H1 (cell line): Measurements from ENCODE around the gene ATP9B. TPM values are rescaled to one million over a fixed set of nuclear protein-coding genes. Genes with fewer than 3 reads are reported as not detected.

Source experiments
- CTCF ChIA-PET: fragments of 300-600 bp; sonication (Branson Sonifier 250); formaldehyde crosslinking; loops from one replicate; lab custom pipeline; 2021; ENCODE audit not compliant: partially characterized antibody; lab: Charles Lee
- POLR2A ChIA-PET: fragments of 300-600 bp; sonication (Branson Sonifier 250); formaldehyde crosslinking; loops from one replicate; lab custom pipeline; 2021; ENCODE audit warnings: inconsistent platforms; ENCODE audit not compliant: partially characterized antibody; lab: Charles Lee
- DNase-seq, 2 experiments: peaks; one replicate each; pipeline versions ENCODE4 v3.0.0 to v3.0.0-alpha.2; 2010 to 2022; ENCODE audit warnings: low spot score in 2 of 2, low read depth in 1 of 2, mixed read lengths in 1 of 2
- FAIRE-seq: peaks from 2 replicates; lab custom pipeline; 2011; peaks lifted over from hg19 to GRCh38; lab: Jason Lieb, UNC
- H2AFZ ChIP-seq: 2 replicates; pipeline ENCODE4 v1.8.1; 2012; ENCODE audit warnings: low read length, inconsistent platforms
- H2AK5ac ChIP-seq: 2 replicates; pipeline ENCODE4 v1.6.1; 2013; ENCODE audit warnings: low read depth, low read length
- H2BK120ac ChIP-seq: replicated peaks from 2 replicates; pipeline ENCODE3; 2013; ENCODE audit warnings: low read depth, low read length, inconsistent platforms
- H2BK12ac ChIP-seq: 2 replicates; pipeline ENCODE4 v1.6.1; 2013; ENCODE audit warnings: low read depth, low read length
- H2BK15ac ChIP-seq: 2 replicates; pipeline ENCODE4 v1.6.1; 2013; ENCODE audit warnings: low read length
- H2BK20ac ChIP-seq: 2 replicates; pipeline ENCODE4 v1.6.1; 2013; ENCODE audit warnings: low read length
- H2BK5ac ChIP-seq: 2 replicates; pipeline ENCODE4 v1.6.1; 2013; ENCODE audit warnings: low read depth, low read length
- H3K14ac ChIP-seq: 2 replicates; pipeline ENCODE4 v1.6.1; 2013; ENCODE audit warnings: inconsistent platforms; ENCODE audit not compliant: insufficient read length
- H3K18ac ChIP-seq: 2 replicates; pipeline ENCODE4 v1.6.1; 2013; ENCODE audit warnings: low read length; ENCODE audit errors: extremely low read depth
- H3K23ac ChIP-seq: 2 replicates; pipeline ENCODE4 v1.6.1; 2013; ENCODE audit warnings: inconsistent platforms; ENCODE audit not compliant: insufficient read length
- H3K23me2 ChIP-seq: 2 replicates; pipeline ENCODE4 v1.6.1; 2013; ENCODE audit warnings: low read depth, low read length
- H3K27ac ChIP-seq: 2 replicates; pipeline ENCODE4 v1.6.1; 2011; ENCODE audit warnings: low read depth, low read length, inconsistent platforms
- H3K27me3 ChIP-seq, 4 experiments: replicated peaks in 1 of 4; 1 replicate in 1 of 4; 2 replicates in 3 of 4; pipeline versions ENCODE4 v1.6.1 to v1.8.1; 2011 to 2013; ENCODE audit warnings: low read length in 3 of 4, mild to moderate bottlenecking in 3 of 4, inconsistent platforms in 2 of 4, mixed read lengths in 2 of 4, moderate library complexity in 1 of 4; ENCODE audit not compliant: control insufficient read depth in 3 of 4, insufficient read depth in 3 of 4; ENCODE audit errors: extremely low read depth in 1 of 4
- H3K36me3 ChIP-seq, 4 experiments: 2 replicates each; pipeline versions ENCODE4 v1.6.1 to v1.8.1; 2011 to 2013; ENCODE audit warnings: mild to moderate bottlenecking in 4 of 4, low read length in 3 of 4, moderate library complexity in 2 of 4, control low read depth in 1 of 4, inconsistent platforms in 1 of 4; ENCODE audit not compliant: insufficient read depth in 4 of 4, control insufficient read depth in 2 of 4
- H3K4ac ChIP-seq: replicated peaks from 2 replicates; pipeline ENCODE3; 2013; ENCODE audit warnings: low read length, low read depth, mixed read lengths, inconsistent platforms; ENCODE audit not compliant: insufficient read length
- H3K4me1 ChIP-seq, 4 experiments: replicated peaks in 1 of 4; 1 replicate in 1 of 4; 2 replicates in 3 of 4; pipeline versions ENCODE4 v1.6.1 to v1.8.1; 2011 to 2013; ENCODE audit warnings: low read length in 3 of 4, inconsistent platforms in 2 of 4, mixed read lengths in 1 of 4; ENCODE audit not compliant: insufficient read depth in 4 of 4, control insufficient read depth in 3 of 4
- H3K4me2 ChIP-seq, 2 experiments: 2 replicates each; pipeline versions ENCODE4 v1.6.1 to v1.8.1; 2011 to 2013; ENCODE audit warnings: low read depth in 2 of 2, low read length in 2 of 2, control low read depth in 1 of 2, inconsistent platforms in 1 of 2, mild to moderate bottlenecking in 1 of 2; ENCODE audit not compliant: insufficient read depth in 1 of 2
- H3K4me3 ChIP-seq, 4 experiments: fragments of 200-600, 300-600 bp in 1 of 4; sonication (generic), shearing (Covaris generic), sonication (Bioruptor Twin) in 1 of 4; 2 replicates each; pipeline versions ENCODE4 v1.5.1 to v1.8.1; 2011 to 2016; ENCODE audit warnings: low read length in 4 of 4, low read depth in 3 of 4, control low read depth in 2 of 4, inconsistent platforms in 2 of 4, mild to moderate bottlenecking in 2 of 4, mixed read lengths in 1 of 4, moderate library complexity in 1 of 4; ENCODE audit not compliant: insufficient read depth in 2 of 4; ENCODE audit errors: extremely low read depth in 1 of 4
- H3K56ac ChIP-seq: replicated peaks from 2 replicates; pipeline ENCODE3; 2013; ENCODE audit warnings: low read depth, mild to moderate bottlenecking, mixed read lengths, low read length, inconsistent platforms; ENCODE audit not compliant: insufficient read length
- H3K79me1 ChIP-seq: 2 replicates; pipeline ENCODE4 v1.6.1; 2013; ENCODE audit warnings: low read depth, low read length, control low read depth
- H3K79me2 ChIP-seq, 2 experiments: 2 replicates each; pipeline versions ENCODE4 v1.6.1 to v1.8.1; 2012 to 2013; ENCODE audit warnings: low read length in 2 of 2, mild to moderate bottlenecking in 2 of 2, inconsistent platforms in 1 of 2; ENCODE audit not compliant: insufficient read depth in 2 of 2, control insufficient read depth in 1 of 2
- H3K9ac ChIP-seq, 4 experiments: replicated peaks in 1 of 4; 1 replicate in 1 of 4; 2 replicates in 3 of 4; pipeline versions ENCODE4 v1.6.1 to v1.8.1; 2011 to 2013; ENCODE audit warnings: low read depth in 3 of 4, low read length in 3 of 4, control low read depth in 2 of 4, mild to moderate bottlenecking in 2 of 4, moderate library complexity in 2 of 4, inconsistent platforms in 1 of 4; ENCODE audit errors: extremely low read depth in 1 of 4
- H3K9me3 ChIP-seq, 2 experiments: 2 replicates each; pipeline versions ENCODE4 v1.6.1 to v1.8.1; 2012 to 2013; ENCODE audit warnings: mild to moderate bottlenecking in 2 of 2, moderate library complexity in 2 of 2, control low read depth in 1 of 2, inconsistent platforms in 1 of 2, low read depth in 1 of 2, low read length in 1 of 2, mixed read lengths in 1 of 2; ENCODE audit not compliant: insufficient read depth in 2 of 2
- H4K20me1 ChIP-seq, 2 experiments: replicated peaks in 1 of 2; 2 replicates each; pipeline versions ENCODE3 to v1.8.1; 2011 to 2013; ENCODE audit warnings: inconsistent platforms in 2 of 2, low read length in 2 of 2, mild to moderate bottlenecking in 1 of 2; ENCODE audit not compliant: insufficient read depth in 2 of 2, control insufficient read depth in 1 of 2
- H4K5ac ChIP-seq: 2 replicates; pipeline ENCODE4 v1.6.1; 2013; ENCODE audit warnings: low read length, low read depth, mixed read lengths, inconsistent platforms; ENCODE audit not compliant: insufficient read length
- H4K8ac ChIP-seq: 2 replicates; pipeline ENCODE4 v1.8.0; 2013; ENCODE audit warnings: mild to moderate bottlenecking, moderate library complexity, low read length, inconsistent platforms; ENCODE audit not compliant: insufficient read depth; ENCODE audit errors: extremely low read depth
- H4K91ac ChIP-seq: replicated peaks from 2 replicates; pipeline ENCODE3; 2013; ENCODE audit warnings: low read length, mixed read lengths, inconsistent platforms; ENCODE audit not compliant: insufficient read length
- BRCA1 ChIP-seq: IDR thresholded peaks from 2 replicates; pipeline ENCODE4 v1.6.1; 2012; ENCODE audit warnings: low read depth, low read length, improper control_type of control experiment
- CHD2 ChIP-seq: IDR thresholded peaks from 2 replicates; pipeline ENCODE4 v1.6.1; 2012; ENCODE audit warnings: low read length, improper control_type of control experiment
- EZH2 ChIP-seq: fragments of 200-600 bp; sonication (generic); IDR thresholded peaks from 2 replicates; pipeline ENCODE4 v1.7.1; 2012; ENCODE audit warnings: low read depth, mild to moderate bottlenecking, moderate library complexity, low read length, inconsistent platforms; ENCODE audit not compliant: severe bottlenecking
- FOSL1 ChIP-seq: IDR thresholded peaks from 2 replicates; pipeline ENCODE4 v1.6.1; 2011; ENCODE audit warnings: mild to moderate bottlenecking, low read depth, low read length, moderate library complexity; ENCODE audit not compliant: insufficient read depth
- JUN ChIP-seq: IDR thresholded peaks from 2 replicates; pipeline ENCODE4 v1.6.1; 2011; ENCODE audit warnings: low read depth, mild to moderate bottlenecking, improper control_type of control experiment, low read length
- JUND ChIP-seq: IDR thresholded peaks from 2 replicates; pipeline ENCODE4 v1.6.1; 2011; ENCODE audit warnings: mild to moderate bottlenecking, improper control_type of control experiment, low read length
- KDM1A ChIP-seq: fragments of 200-600, 300-600 bp; sonication (generic); IDR thresholded peaks from 2 replicates; pipeline ENCODE4 v1.7.1; 2016; ENCODE audit warnings: mild to moderate bottlenecking, low read length, borderline replicate concordance
- MAX ChIP-seq: IDR thresholded peaks from 2 replicates; pipeline ENCODE4 v1.6.1; 2012; ENCODE audit warnings: inconsistent platforms
- PHF8 ChIP-seq: fragments of 200-600 bp; sonication (generic); conservative IDR thresholded peaks from 2 replicates; pipeline ENCODE4 v1.7.1; 2012; ENCODE audit warnings: low read depth, mild to moderate bottlenecking, inconsistent platforms, low read length, moderate library complexity
- RNF2 ChIP-seq: fragments of 200-900, 300-1000 bp; sonication (generic); IDR thresholded peaks from 2 replicates; pipeline ENCODE4 v1.7.1; 2016; ENCODE audit warnings: borderline replicate concordance, low read depth, mild to moderate bottlenecking, antibody characterized with exemption, low read length; ENCODE audit not compliant: poor library complexity, severe bottlenecking; ENCODE audit errors: missing control alignments
- RXRA ChIP-seq: IDR thresholded peaks from 2 replicates; pipeline ENCODE4 v1.6.1; 2011; ENCODE audit warnings: low read depth, mild to moderate bottlenecking, low read length, moderate library complexity; ENCODE audit not compliant: insufficient read depth
- TAF1 ChIP-seq: IDR thresholded peaks from 2 replicates; pipeline ENCODE4 v1.6.1; 2011; ENCODE audit warnings: mild to moderate bottlenecking, low read depth, low read length
- TBP ChIP-seq: IDR thresholded peaks from 2 replicates; pipeline ENCODE4 v1.6.1; 2011; ENCODE audit warnings: low read depth, low read length, improper control_type of control experiment
- WGBS, 2 experiments: shearing (Covaris generic) in 1 of 2; methylation state at CpG; one replicate each; pipeline versions ENCODE4 v1.1.6 to v1.1.7; 2013 to 2015; ENCODE audit warnings: low lambda C conversion rate in 2 of 2, mixed read lengths in 2 of 2, inconsistent platforms in 1 of 2, low coverage in 1 of 2, missing lambda C conversion rate in 1 of 2; ENCODE audit not compliant: insufficient replicate concordance in 2 of 2, insufficient coverage in 1 of 2, insufficient read length in 1 of 2; ENCODE audit errors: extremely low coverage in 1 of 2, missing lambda C conversion rate in 1 of 2; 5-methylcytosine and 5-hydroxymethylcytosine counted together
- polyA plus RNA-seq, 7 experiments: library from polyadenylated mRNA; depleted of rRNA in 3 of 7; stranded (reverse) in 5 of 7; unstranded in 2 of 7; fragments of >200 nt in 5 of 7; fragments of 200-250 nt in 2 of 7; gene quantifications; 1 replicate in 5 of 7; 2 replicates in 1 of 7; 4 replicates in 1 of 7; pipeline versions ENCODE4 v1.2.1 to v1.2.3, GENCODE V29; 2011 to 2013; ENCODE audit warnings: missing spikeins in 2 of 7, mixed read lengths in 2 of 7
- total RNA-seq: library from RNA; stranded (reverse); fragmentation: NEBNext Ultra II Directional; extraction: Animal tissue kit (Norgen Biotek cat#: 25700); gene quantifications from 2 replicates; pipeline ENCODE4 v1.2.1, GENCODE V29; 2021

Gene ATP9B
- total and polyA plus RNA-seq, 2 of the 8 experiments (the other 6 are each of a cell fraction or from before 2014, with no cell fraction given): 15.1 to 21.7 TPM

GRCh38 chr18:79336556-79337142, 267.5 kb downstream of the ATP9B start:
- no peak for TF ChIP-seq EZH2
- TF ChIP-seq JUN: no peak
- no peak for TF ChIP-seq JUND
- TF ChIP-seq TAF1: no peak
- no peak for TF ChIP-seq CHD2
- no peak for TF ChIP-seq MAX
- no peak for TF ChIP-seq RXRA
- TF ChIP-seq FOSL1: no peak
- no peak for TF ChIP-seq KDM1A
- TF ChIP-seq TBP: no peak
- no peak for TF ChIP-seq RNF2
- TF ChIP-seq BRCA1: no peak
- no peak for TF ChIP-seq PHF8
- H3K23ac ChIP-seq: no peak overlapping the region
- no peak overlapping the region for H2BK12ac ChIP-seq
- no peaks in the 10 kb centered on the region for H3K27me3 ChIP-seq
- no peak overlapping the region for H4K91ac ChIP-seq
- H3K4me3 ChIP-seq: no peak overlapping the region
- H2BK20ac ChIP-seq: no peak overlapping the region; the same call in 1 of the 2 replicates
- no peak overlapping the region for H2BK5ac ChIP-seq
- no peak overlapping the region for H2BK15ac ChIP-seq
- H3K79me1 ChIP-seq: no peaks in the 10 kb centered on the region; the same call in 1 of the 2 replicates
- no peak overlapping the region for H3K18ac ChIP-seq
- no peaks in the 10 kb centered on the region for H3K4me1 ChIP-seq
- peaks cover 0 to 4% (median 0%) of the 10 kb centered on the region in 4 experiments; a peak in 2 of 8 replicates for H3K36me3 ChIP-seq
- H3K9me3 ChIP-seq: no peaks in the 10 kb centered on the region
- no peak overlapping the region for H3K27ac ChIP-seq
- no peak overlapping the region for H3K4ac ChIP-seq
- FAIRE-seq (no peak), DNase-seq (no peak)
- no peak overlapping the region for H4K5ac ChIP-seq
- H3K23me2 ChIP-seq: no peaks in the 10 kb centered on the region
- 85% methylated on average over 20 of the region's 20 CpGs; no CpG with 5 or more reads in 1 of the 2 experiments for WGBS, 2 experiments
- CTCF ChIA-PET: no interaction called here
- peaks cover 0 to 3% of the 10 kb centered on the region in 2 experiments for H4K20me1 ChIP-seq
- H3K9ac ChIP-seq: no peak overlapping the region
- no peak overlapping the region for H3K4me2 ChIP-seq
- no peak overlapping the region for H3K56ac ChIP-seq
- no peak overlapping the region for H2BK120ac ChIP-seq
- H3K79me2 ChIP-seq: no peaks in the 10 kb centered on the region
- H2AFZ ChIP-seq: no peak overlapping the region
- H2AK5ac ChIP-seq: no peak overlapping the region
- POLR2A ChIA-PET: no interaction called here
- H4K8ac ChIP-seq: no peak overlapping the region
- H3K14ac ChIP-seq: no peak overlapping the region
